ENCODE measurements around the gene ELK3.

DNA sequence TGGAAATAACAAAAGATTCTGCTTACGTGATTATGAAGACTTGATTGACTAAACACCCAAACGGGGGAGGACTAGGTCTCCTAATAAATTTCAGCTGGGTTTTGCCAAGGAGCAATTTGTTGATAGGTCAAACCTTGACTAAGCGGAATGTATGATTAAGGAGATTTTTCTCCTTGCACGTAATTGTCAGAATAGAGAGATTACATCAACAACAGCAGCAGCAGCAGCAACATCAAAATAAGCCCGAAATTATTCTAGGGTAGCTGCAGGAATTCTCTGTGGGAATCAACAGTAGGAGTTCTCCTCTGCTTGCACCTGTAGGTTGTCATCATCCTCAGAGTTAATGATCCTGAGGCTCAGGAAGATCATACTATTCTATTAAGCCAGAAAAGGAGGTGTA is 10.2 kb downstream of the ELK3 start:
- TF ChIP-seq POLR2AphosphoS5 (IDR thresholded peaks at IDR 0.05) (no peak), POLR2A (IDR thresholded peaks at IDR 0.05) (no peak)
- TF ChIP-seq, protein P1, sequence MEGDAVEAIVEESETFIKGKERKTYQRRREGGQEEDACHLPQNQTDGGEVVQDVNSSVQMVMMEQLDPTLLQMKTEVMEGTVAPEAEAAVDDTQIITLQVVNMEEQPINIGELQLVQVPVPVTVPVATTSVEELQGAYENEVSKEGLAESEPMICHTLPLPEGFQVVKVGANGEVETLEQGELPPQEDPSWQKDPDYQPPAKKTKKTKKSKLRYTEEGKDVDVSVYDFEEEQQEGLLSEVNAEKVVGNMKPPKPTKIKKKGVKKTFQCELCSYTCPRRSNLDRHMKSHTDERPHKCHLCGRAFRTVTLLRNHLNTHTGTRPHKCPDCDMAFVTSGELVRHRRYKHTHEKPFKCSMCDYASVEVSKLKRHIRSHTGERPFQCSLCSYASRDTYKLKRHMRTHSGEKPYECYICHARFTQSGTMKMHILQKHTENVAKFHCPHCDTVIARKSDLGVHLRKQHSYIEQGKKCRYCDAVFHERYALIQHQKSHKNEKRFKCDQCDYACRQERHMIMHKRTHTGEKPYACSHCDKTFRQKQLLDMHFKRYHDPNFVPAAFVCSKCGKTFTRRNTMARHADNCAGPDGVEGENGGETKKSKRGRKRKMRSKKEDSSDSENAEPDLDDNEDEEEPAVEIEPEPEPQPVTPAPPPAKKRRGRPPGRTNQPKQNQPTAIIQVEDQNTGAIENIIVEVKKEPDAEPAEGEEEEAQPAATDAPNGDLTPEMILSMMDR (IDR thresholded peaks at IDR 0.05 in 8 of 11, conservative IDR thresholded peaks at IDR 0.05 in 3 of 11), result no peak

Data from spleen (tissue), 7 donors.